NCI-H774 (cell line): Measurements from ENCODE around the gene MTHFD1L.
"Not testable (repeated sequence)": the region's sequence is repeated elsewhere in the genome, so short reads cannot be mapped to it uniquely, and the experiment has no call there.

ENCODE experiments used
- DNase-seq: peaks from one replicate; lab custom pipeline; 2025; lab: John Stamatoyannopoulos, UW

The MTHFD1L gene

GRCh38 chr6:151125651-151126416, 260.3 kb downstream of the MTHFD1L start:
- DNase-seq = not testable (repeated sequence)

GRCh38 chr6:151126417-151126724, 260.9 kb downstream of the MTHFD1L start:
- not testable (repeated sequence) for DNase-seq

- not testable (repeated sequence) for DNase-seq
Observed at GRCh38 chr6:151127133-151127798, 261.8 kb downstream of the MTHFD1L start.

GRCh38 chr6:151128763-151129370, 263.4 kb downstream of the MTHFD1L start:
- no peak for DNase-seq

- no peak for DNase-seq
Observed at GRCh38 chr6:151130329-151130728, 264.8 kb downstream of the MTHFD1L start.

GRCh38 chr6:151131324-151132007, 266.0 kb downstream of the MTHFD1L start:
- no peak for DNase-seq

- no peak for DNase-seq
Observed at GRCh38 chr6:151136141-151136755, 270.7 kb downstream of the MTHFD1L start.

- DNase-seq = no peak
Observed at GRCh38 chr6:151137542-151137941, 272.0 kb downstream of the MTHFD1L start.

GRCh38 chr6:151139524-151139923, 274.0 kb downstream of the MTHFD1L start:
- DNase-seq = no peak

- DNase-seq = no peak
Observed at GRCh38 chr6:151140767-151141166, 275.3 kb downstream of the MTHFD1L start.

- DNase-seq = no peak
Observed at GRCh38 chr6:151141685-151142084, 276.2 kb downstream of the MTHFD1L start.

- no peak for DNase-seq
Observed at GRCh38 chr6:151142676-151143075, 277.2 kb downstream of the MTHFD1L start.

GRCh38 chr6:151143337-151143736, 277.8 kb downstream of the MTHFD1L start:
- DNase-seq = no peak

- DNase-seq = no peak
Observed at GRCh38 chr6:151143806-151144205, 278.3 kb downstream of the MTHFD1L start.

GRCh38 chr6:151147118-151147832, 281.8 kb downstream of the MTHFD1L start:
- DNase-seq = no peak

- no peak for DNase-seq
Observed at GRCh38 chr6:151148111-151148510, 282.6 kb downstream of the MTHFD1L start.

- no peak for DNase-seq
Observed at GRCh38 chr6:151149793-151150192, 284.3 kb downstream of the MTHFD1L start.
